ENCODE measurements around the gene MAB21L3.

GRCh38 chr1:116111524-116112021 is 374 bp downstream of the MAB21L3 start:
- TF ChIP-seq CTCF (IDR thresholded peaks at IDR 0.05; ENCODE audit: insufficient read depth, low read depth, low read length): no peak
- no peak for TF ChIP-seq EZH2 (IDR thresholded peaks at IDR 0.05; ENCODE audit: insufficient read depth, low read length)
